B cell (primary cell): ENCODE measurements around the gene AP5M1. TPM values are rescaled to one million over a fixed set of nuclear protein-coding genes. Genes with fewer than 3 reads are reported as not detected.

Experiments used
- ATAC-seq: fragments of 200-7000 bp; cut with Tn5 transposase; one replicate; pipeline ENCODE4 v1.10.0; 2021; ENCODE audit warnings: low read depth, mild to moderate bottlenecking, moderate number of reproducible peaks, moderate library complexity
- CTCF ChIA-PET: fragments of 350-600 bp; sonication (Branson Sonifier 250); formaldehyde crosslinking; loops from one replicate; lab custom pipeline; 2021; ENCODE audit warnings: antibody characterized with exemption, inconsistent platforms; lab: Charles Lee
- POLR2A ChIA-PET: fragments of 350-600 bp; sonication (Branson Sonifier 250); formaldehyde crosslinking; loops from one replicate; lab custom pipeline; 2021; ENCODE audit warnings: antibody characterized with exemption; lab: Charles Lee
- DNase-seq: peaks from one replicate; pipeline ENCODE4 v3.0.0; 2013
- H2AFZ ChIP-seq: 2 replicates; pipeline ENCODE4 v1.6.1; 2012; ENCODE audit warnings: mild to moderate bottlenecking, low read depth, low read length; ENCODE audit not compliant: insufficient read depth, poor library complexity, severe bottlenecking
- H3K27ac ChIP-seq, 2 donors: 1 replicate in 1 of 2; 2 replicates in 1 of 2; pipeline ENCODE4 v1.5.1; 2012 to 2013; ENCODE audit warnings: low read length in 2 of 2, mild to moderate bottlenecking in 2 of 2, moderate library complexity in 1 of 2
- H3K27me3 ChIP-seq, 4 experiments: fragments of 200-600 bp in 1 of 4; sonication (generic) in 1 of 4; replicated peaks in 1 of 4; 1 replicate in 2 of 4; 2 replicates in 2 of 4; pipeline versions ENCODE4 v1.6.1 to v1.7.0; 2013 to 2016; ENCODE audit warnings: low read length in 3 of 4, mild to moderate bottlenecking in 2 of 4, mixed read lengths in 1 of 4, moderate library complexity in 1 of 4; ENCODE audit not compliant: insufficient read depth in 4 of 4, control insufficient read depth in 3 of 4; ENCODE audit errors: control extremely low read depth in 1 of 4
- H3K36me3 ChIP-seq, 2 experiments: replicated peaks in 1 of 2; 1 replicate in 1 of 2; 2 replicates in 1 of 2; pipeline versions ENCODE4 v1.6.1 to v1.7.1; 2013; ENCODE audit warnings: low read length in 1 of 2; ENCODE audit not compliant: insufficient read depth in 2 of 2, control insufficient read depth in 1 of 2; ENCODE audit errors: control extremely low read depth in 1 of 2, extremely low read depth in 1 of 2
- H3K4me1 ChIP-seq, 2 donors: fragments of 200-600 bp in 1 of 2; sonication (generic) in 1 of 2; 1 replicate in 1 of 2; 2 replicates in 1 of 2; pipeline versions ENCODE4 v1.5.1 to v1.6.1; 2013 to 2017; ENCODE audit warnings: low read length in 2 of 2; ENCODE audit not compliant: control insufficient read depth in 2 of 2, insufficient read depth in 2 of 2
- H3K4me2 ChIP-seq: replicated peaks from 2 replicates; pipeline ENCODE3; 2012; ENCODE audit warnings: mild to moderate bottlenecking, low read depth, low read length; ENCODE audit not compliant: poor library complexity, severe bottlenecking
- H3K4me3 ChIP-seq, 5 experiments: fragments of 200-600 bp in 1 of 5; sonication (generic) in 1 of 5; 1 replicate in 3 of 5; 2 replicates in 2 of 5; pipeline versions ENCODE4 v1.5.1 to v1.7.0; 2011 to 2016; ENCODE audit warnings: low read length in 4 of 5, mild to moderate bottlenecking in 4 of 5, low read depth in 2 of 5, control low read depth in 1 of 5, moderate library complexity in 1 of 5; ENCODE audit not compliant: insufficient read depth in 1 of 5; ENCODE audit errors: control extremely low read depth in 1 of 5, extremely low read depth in 1 of 5
- H3K79me2 ChIP-seq: fragments of 200-600 bp; sonication (generic); one replicate; pipeline ENCODE4 v1.6.0; 2016; ENCODE audit warnings: low read length; ENCODE audit not compliant: control insufficient read depth, insufficient read depth
- H3K9ac ChIP-seq: fragments of 200-600 bp; sonication (generic); 2 replicates; pipeline ENCODE4 v1.6.1; 2017; ENCODE audit warnings: mild to moderate bottlenecking, low read length, moderate library complexity
- H3K9me3 ChIP-seq, 3 donors: one replicate each; pipeline versions ENCODE4 v1.6.1 to v1.7.1; 2013; ENCODE audit warnings: low read length in 2 of 3; ENCODE audit not compliant: control insufficient read depth in 2 of 3, insufficient read depth in 1 of 3; ENCODE audit errors: control extremely low read depth in 1 of 3
- H4K20me1 ChIP-seq: 2 replicates; pipeline ENCODE4 v1.6.0; 2012; ENCODE audit warnings: mild to moderate bottlenecking, low read length; ENCODE audit not compliant: insufficient read depth, control insufficient read depth, poor library complexity, severe bottlenecking
- H3K27ac Mint-ChIP-seq: one replicate; pipeline ENCODE4 v1.8.0; 2021; ENCODE audit warnings: mixed read lengths
- H3K27me3 Mint-ChIP-seq: one replicate; pipeline ENCODE4 v1.8.0; 2021; ENCODE audit warnings: mixed read lengths
- H3K4me1 Mint-ChIP-seq: one replicate; pipeline ENCODE4 v1.8.0; 2021; ENCODE audit warnings: mixed read lengths
- H3K4me3 Mint-ChIP-seq: one replicate; pipeline ENCODE4 v1.8.0; 2021; ENCODE audit warnings: mixed read lengths
- H3K9me3 Mint-ChIP-seq: one replicate; pipeline ENCODE4 v1.8.0; 2022; ENCODE audit warnings: mixed read lengths; ENCODE audit not compliant: insufficient read depth
- CTCF ChIP-seq: fragments of 200-600 bp; IDR thresholded peaks from one replicate; pipeline ENCODE4 v1.8.0; 2022; ENCODE audit warnings: antibody characterized with exemption, mild to moderate bottlenecking
- EZH2 ChIP-seq: IDR thresholded peaks from 2 replicates; pipeline ENCODE4 v1.6.1; 2012; ENCODE audit warnings: borderline replicate concordance, low read depth, mild to moderate bottlenecking, moderate library complexity, low read length; ENCODE audit not compliant: insufficient read depth, poor library complexity, severe bottlenecking
- WGBS: methylation state at CpG from one replicate; pipeline ENCODE4 v1.1.5; 2013; ENCODE audit warnings: missing lambda C conversion rate; ENCODE audit not compliant: insufficient coverage; 5-methylcytosine and 5-hydroxymethylcytosine counted together
- intact Hi-C: fragments of 100-400 bp; cut with micrococcal nuclease; formaldehyde crosslinking; loops from one replicate; pipeline ENCODE4 v1.10.0; 2022
- polyA plus RNA-seq: library from polyadenylated mRNA; depleted of rRNA; stranded (reverse); fragments of >200 nt; gene quantifications from 2 replicates; pipeline ENCODE4 v1.2.3, GENCODE V29; 2012
- total RNA-seq, 2 donors: library from RNA; stranded (reverse); fragments of 120-200 nt in 1 of 2; gene quantifications; 1 replicate in 1 of 2; 2 replicates in 1 of 2; pipeline versions ENCODE4 v1.2.3 to v1.2.4, GENCODE V29; 2013 to 2022

The AP5M1 gene
- total and polyA plus RNA-seq, 2 donors (not counting 1 experiment from before 2014, with no cell fraction given), result 14.5 to 53.6 TPM

- ATAC-seq, result no peak
- peaks cover 11 to 17% of the 10 kb centered on the region in 2 experiments for H3K36me3 ChIP-seq
- H3K4me1 Mint-ChIP-seq, result peaks cover 4% of the 10 kb centered on the region
- H2AFZ ChIP-seq, result no peak overlapping the region
- no peaks in the 10 kb centered on the region for H3K4me1 ChIP-seq
- whole genome bisulfite sequencing, result no CpG with 5 or more reads among the region's 2 CpGs
- no peak overlapping the region for H3K27ac ChIP-seq
- no peaks in the 10 kb centered on the region for H3K9me3 ChIP-seq
- H3K4me3 Mint-ChIP-seq, result no peak overlapping the region
- H3K4me3 ChIP-seq, result no peak overlapping the region
- H3K9me3 Mint-ChIP-seq, result no peaks in the 10 kb centered on the region
- peaks cover 20% of the 10 kb centered on the region for H3K79me2 ChIP-seq
- POLR2A ChIA-PET, result no interaction called here
- H3K4me2 ChIP-seq, result no peak overlapping the region
- H3K27me3 ChIP-seq, result no peaks in the 10 kb centered on the region
- no peak overlapping the region for H3K27ac Mint-ChIP-seq
- H4K20me1 ChIP-seq, result peaks cover 17% of the 10 kb centered on the region
- CTCF ChIA-PET, result no interaction called here
- TF ChIP-seq EZH2 (no peak), CTCF (no peak)
- no peaks in the 10 kb centered on the region for H3K27me3 Mint-ChIP-seq
- DNase-seq, result no peak
- intact Hi-C loops, result no loop called here
- no peak overlapping the region for H3K9ac ChIP-seq
Measured at GRCh38 chr14:57245941-57246340, 22.8 kb upstream of the AP5M1 start.

GRCh38 chr14:57246933-57247657 is 21.7 kb upstream of the AP5M1 start:
- DNase-seq (no peak), ATAC-seq (no peak)
- no peak overlapping the region for H3K4me3 Mint-ChIP-seq
- Histone ChIP-seq H3K4me1 (no peaks in the 10 kb centered on the region), H3K9ac (no peak overlapping the region), H3K4me2 (no peak overlapping the region), H3K36me3 (peaks cover 7 to 17% of the 10 kb centered on the region in 2 experiments), H2AFZ (no peak overlapping the region), H3K79me2 (peaks cover 31% of the 10 kb centered on the region), H3K4me3 (no peak overlapping the region), H4K20me1 (peaks cover 21% of the 10 kb centered on the region), H3K27ac (no peak overlapping the region), H3K9me3 (no peaks in the 10 kb centered on the region), H3K27me3 (no peaks in the 10 kb centered on the region)
- H3K4me1 Mint-ChIP-seq, result peaks cover 7% of the 10 kb centered on the region
- H3K9me3 Mint-ChIP-seq, result no peaks in the 10 kb centered on the region
- H3K27me3 Mint-ChIP-seq, result no peaks in the 10 kb centered on the region
- intact Hi-C loops, result no loop called here
- TF ChIP-seq EZH2 (no peak), CTCF (no peak)
- H3K27ac Mint-ChIP-seq, result no peak overlapping the region
- ChIA-PET CTCF (no interaction called here), POLR2A (no interaction called here)
- WGBS, result no CpG with 5 or more reads among the region's 2 CpGs
